ENCODE measurements around the gene DHX30.

The DHX30 gene

DNA sequence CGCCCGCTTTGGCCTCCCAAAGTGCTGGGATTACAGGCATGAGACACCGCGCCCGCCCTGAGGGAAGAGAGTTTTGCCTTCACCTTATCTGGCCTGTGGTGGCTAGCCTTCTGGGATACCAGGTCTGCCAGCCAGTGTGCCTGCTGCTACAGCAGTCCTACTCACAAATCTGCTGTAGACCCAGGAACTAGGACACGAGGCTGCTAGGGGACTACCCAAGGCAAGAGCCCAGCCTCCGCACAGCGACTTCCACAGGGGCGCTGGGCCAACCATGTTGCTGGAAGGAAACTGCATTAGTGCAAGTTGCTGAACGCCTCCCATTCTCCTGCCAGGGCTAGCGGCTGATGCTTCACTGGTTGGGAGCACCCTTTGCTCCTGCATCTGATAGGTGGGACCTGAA is 53.7 kb downstream of the DHX30 start:
- H3K27ac ChIP-seq: no peak overlapping the region
- no peak for TF ChIP-seq CTCF (conservative IDR thresholded peaks at IDR 0.05)

DNA sequence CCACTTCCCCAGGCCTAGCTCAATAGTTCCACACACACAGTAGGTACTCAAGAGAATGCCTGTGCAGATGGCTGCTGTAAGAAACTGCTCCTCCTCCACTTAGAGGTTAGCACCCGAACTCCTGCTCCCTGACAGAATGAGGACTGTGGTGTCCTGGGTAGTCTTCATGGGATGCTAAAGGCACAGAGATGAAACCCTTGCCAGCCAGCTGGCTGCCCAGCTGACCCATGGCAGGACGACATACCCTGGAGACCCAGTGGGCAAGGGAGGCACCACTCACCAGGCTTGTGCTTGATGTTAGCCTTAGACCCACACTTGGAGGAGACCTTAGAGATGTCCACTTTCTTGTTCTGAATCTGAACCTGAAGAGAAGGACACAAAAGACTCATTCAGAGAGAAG is 54.2 kb downstream of the DHX30 start:
- H3K27ac ChIP-seq: no peak overlapping the region
- no peak for TF ChIP-seq CTCF (conservative IDR thresholded peaks at IDR 0.05)

GRCh38 chr3:47859956-47860605 is 57.1 kb downstream of the DHX30 start:
- no peak for TF ChIP-seq CTCF (conservative IDR thresholded peaks at IDR 0.05)
- H3K27ac ChIP-seq: no peak overlapping the region

DNA sequence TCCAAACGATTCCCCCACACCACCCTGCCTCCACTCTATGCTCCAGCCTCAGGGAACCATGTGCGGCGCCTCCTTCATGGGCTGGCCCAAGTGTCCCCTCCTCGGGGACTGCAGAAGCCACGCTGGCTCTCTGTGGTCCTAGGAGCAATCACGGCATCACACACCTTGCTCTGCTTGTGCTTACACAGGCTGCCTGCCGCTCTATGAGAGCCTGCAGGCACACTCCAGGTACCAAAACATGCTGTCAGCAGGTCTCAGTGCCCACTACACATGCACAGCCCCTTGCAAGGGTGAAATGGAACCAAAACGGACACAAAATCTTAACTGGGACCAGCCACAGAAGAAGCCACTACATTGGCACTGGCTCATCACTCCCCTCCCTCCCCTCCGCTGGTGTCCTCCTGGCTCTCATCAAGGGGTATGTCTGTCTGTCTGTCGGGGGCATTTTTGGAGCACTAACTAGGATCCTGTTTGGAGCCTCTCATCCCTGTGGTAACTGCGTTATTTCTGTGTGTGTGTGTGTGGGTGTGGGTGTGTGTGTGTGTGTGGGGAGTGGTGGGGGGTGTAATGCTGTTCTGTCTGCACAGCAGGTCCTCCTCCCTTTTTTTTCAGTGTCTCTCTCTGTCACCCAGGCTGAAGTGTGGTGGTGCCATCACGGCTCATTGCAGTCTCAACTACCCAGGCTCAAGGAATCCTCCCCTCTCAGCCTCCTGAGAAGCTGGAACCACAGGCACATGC is 60.6 kb downstream of the DHX30 start:
- TF ChIP-seq CTCF (conservative IDR thresholded peaks at IDR 0.05): no peak

GRCh38 chr3:47865192-47865591 is 62.3 kb downstream of the DHX30 start:
- H3K27ac ChIP-seq: no peak overlapping the region
- 0 out of 2 replicates have a peak, but pooled peaks have one; percentile 12 for TF ChIP-seq CTCF (conservative IDR thresholded peaks at IDR 0.05)

More for the DNA sequence above, 60.6 kb downstream of the DHX30 start:
- H3K27ac ChIP-seq: no peak overlapping the region

GRCh38 chr3:47867451-47868044 is 64.6 kb downstream of the DHX30 start:
- no peak overlapping the region for H3K27ac ChIP-seq
- TF ChIP-seq CTCF (conservative IDR thresholded peaks at IDR 0.05): no peak

DNA sequence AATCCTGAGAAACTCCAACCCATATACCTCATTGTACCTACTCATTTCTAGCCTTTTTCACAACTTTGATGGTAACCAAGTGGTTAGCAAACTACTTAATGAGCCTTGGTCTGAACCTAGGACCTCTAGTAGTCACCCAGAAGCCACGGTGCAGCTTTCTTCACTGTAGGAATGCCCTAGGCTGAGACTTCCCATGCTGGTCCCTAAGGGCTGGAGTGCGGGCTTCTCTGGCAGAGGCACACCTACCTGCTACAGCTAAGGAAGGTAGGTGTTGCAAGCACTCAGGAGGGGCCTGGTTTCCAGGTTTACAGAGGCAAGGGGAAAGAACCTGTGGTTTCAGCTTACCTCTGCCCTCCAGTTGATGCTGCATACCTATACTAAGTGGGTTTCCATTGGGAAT is 65.4 kb downstream of the DHX30 start:
- no peak overlapping the region for H3K27ac ChIP-seq
- no peak for TF ChIP-seq CTCF (conservative IDR thresholded peaks at IDR 0.05)

Data from VCaP (cell line).